Hepatocyte (in vitro differentiated cells): ENCODE results near the gene C6orf58. TPM values are rescaled to one million over a fixed set of nuclear protein-coding genes. Genes with fewer than 3 reads are reported as not detected.

Source experiments
- DNase-seq: peaks from one replicate; pipeline ENCODE4 v3.0.0-alpha.2; 2016; ENCODE audit warnings: low spot score
- H2AFZ ChIP-seq: fragments of 200-600 bp; sonication (generic); 2 replicates; pipeline ENCODE4 v1.6.0; 2016; ENCODE audit warnings: antibody characterized with exemption, mild to moderate bottlenecking
- H3K27ac ChIP-seq: fragments of 200-600 bp; sonication (generic); 2 replicates; pipeline ENCODE4 v1.5.1; 2016; ENCODE audit warnings: mild to moderate bottlenecking
- H3K27me3 ChIP-seq: fragments of 200-600 bp; sonication (generic); 2 replicates; pipeline ENCODE4 v1.6.1; 2016
- H3K36me3 ChIP-seq: fragments of 200-600 bp; sonication (generic); replicated peaks from 2 replicates; pipeline ENCODE4 v1.5.1; 2016; ENCODE audit warnings: low read depth; ENCODE audit not compliant: insufficient read depth
- H3K4me1 ChIP-seq: fragments of 200-600 bp; sonication (generic); 2 replicates; pipeline ENCODE4 v1.5.1; 2016; ENCODE audit warnings: mild to moderate bottlenecking, moderate library complexity; ENCODE audit not compliant: insufficient read depth
- H3K4me2 ChIP-seq: fragments of 200-600 bp; sonication (generic); 2 replicates; pipeline ENCODE4 v1.6.0; 2016
- H3K4me3 ChIP-seq: fragments of 200-600 bp; sonication (generic); 2 replicates; pipeline ENCODE4 v1.5.1; 2016; ENCODE audit warnings: mild to moderate bottlenecking
- H3K79me2 ChIP-seq: fragments of 200-600 bp; sonication (generic); 2 replicates; pipeline ENCODE4 v1.6.0; 2017; ENCODE audit warnings: mild to moderate bottlenecking
- H3K9me2 ChIP-seq: fragments of 200-600 bp; sonication (generic); replicated peaks from 2 replicates; pipeline ENCODE4 v1.6.0; 2017; ENCODE audit warnings: mild to moderate bottlenecking; ENCODE audit not compliant: insufficient read depth
- H3K9me3 ChIP-seq: fragments of 200-600 bp; sonication (generic); 2 replicates; pipeline ENCODE4 v1.5.1; 2016; ENCODE audit warnings: low read depth, mild to moderate bottlenecking
- H4K20me1 ChIP-seq: fragments of 200-600 bp; sonication (generic); 2 replicates; pipeline ENCODE4 v1.6.0; 2016; ENCODE audit warnings: mild to moderate bottlenecking; ENCODE audit not compliant: insufficient read depth, poor library complexity, severe bottlenecking
- EZH2 ChIP-seq: fragments of 200-600 bp; sonication (generic); IDR thresholded peaks from 2 replicates; pipeline ENCODE4 v1.6.1; 2016; ENCODE audit warnings: antibody characterized with exemption, mild to moderate bottlenecking, borderline replicate concordance
- EZH2phosphoT487 ChIP-seq: fragments of 200-600 bp; sonication (generic); IDR thresholded peaks from one replicate; pipeline ENCODE4 v1.6.1; 2018; ENCODE audit warnings: antibody characterized with exemption, mild to moderate bottlenecking, low read depth, moderate library complexity; ENCODE audit not compliant: unreplicated experiment, severe bottlenecking
- WGBS: methylation state at CpG from one replicate; pipeline ENCODE4 v1.1.6; 2016; ENCODE audit warnings: low lambda C conversion rate; ENCODE audit errors: missing lambda C conversion rate; 5-methylcytosine and 5-hydroxymethylcytosine counted together
- polyA plus RNA-seq: library from polyadenylated mRNA; unstranded; fragments of >200 nt; fragmentation: Nextera tagmentation; extraction: Ambion mirVana; gene quantifications from 2 replicates; pipeline ENCODE4 v1.2.1, GENCODE V29; 2016
- total RNA-seq: library from RNA; depleted of rRNA; stranded (reverse); fragments of >200 nt; gene quantifications from 2 replicates; pipeline ENCODE4 v1.2.3, GENCODE V29; 2014
- TF ChIP-seq, protein P1 (sequence below): fragments of 200-600 bp; sonication (generic); IDR thresholded peaks from 2 replicates; pipeline ENCODE4 v1.5.1; 2016; ENCODE audit warnings: antibody characterized with exemption, mild to moderate bottlenecking; ENCODE audit not compliant: poor library complexity

Gene C6orf58
- total RNA-seq (0.12 TPM in 1 of 2 replicates, not detected in the other), polyA plus RNA-seq (not detected in 2 replicates)

DNA sequence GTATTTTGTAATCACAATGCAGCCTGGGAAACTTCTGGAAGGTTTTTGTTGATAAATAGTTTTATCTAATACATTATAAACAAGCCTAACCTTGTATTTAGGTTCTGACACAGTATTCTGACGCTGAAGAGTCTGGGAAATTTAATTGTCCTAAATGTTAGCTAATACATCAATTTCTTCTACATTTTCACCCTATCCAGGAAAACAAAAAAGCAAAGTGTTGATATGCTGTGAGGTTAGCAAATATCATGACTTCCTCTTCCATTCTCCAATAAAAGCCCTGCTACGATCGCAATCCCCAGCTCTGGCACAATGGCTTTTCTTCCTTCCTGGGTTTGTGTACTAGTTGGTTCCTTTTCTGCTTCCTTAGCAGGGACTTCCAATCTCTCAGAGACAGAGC lies at the start of gene C6orf58:
TSS of gene C6orf58 (plus strand) at position 301 of the 400 bp plus-strand sequence. CDS start at position 313, 12 bp downstream.
- no peak within 1 kb of the TSS for H3K4me2 ChIP-seq
- H3K79me2 ChIP-seq: no peaks in the 10 kb centered on the region
- H3K4me3 ChIP-seq: no peak within 1 kb of the TSS
- no peaks in the 10 kb centered on the region for H3K9me3 ChIP-seq
- H2AFZ ChIP-seq: no peak within 1 kb of the TSS
- DNase-seq: no peak
- H3K27me3 ChIP-seq: no peaks in the 10 kb centered on the region
- H3K27ac ChIP-seq: no peak within 1 kb of the TSS
- no peaks in the 10 kb centered on the region for H3K4me1 ChIP-seq
- no peaks in the 10 kb centered on the region for H3K36me3 ChIP-seq
- WGBS: 50% methylated on average over 3 of the region's 3 CpGs
- H3K9me2 ChIP-seq: no peaks in the 10 kb centered on the region
- TF ChIP-seq, protein P1, sequence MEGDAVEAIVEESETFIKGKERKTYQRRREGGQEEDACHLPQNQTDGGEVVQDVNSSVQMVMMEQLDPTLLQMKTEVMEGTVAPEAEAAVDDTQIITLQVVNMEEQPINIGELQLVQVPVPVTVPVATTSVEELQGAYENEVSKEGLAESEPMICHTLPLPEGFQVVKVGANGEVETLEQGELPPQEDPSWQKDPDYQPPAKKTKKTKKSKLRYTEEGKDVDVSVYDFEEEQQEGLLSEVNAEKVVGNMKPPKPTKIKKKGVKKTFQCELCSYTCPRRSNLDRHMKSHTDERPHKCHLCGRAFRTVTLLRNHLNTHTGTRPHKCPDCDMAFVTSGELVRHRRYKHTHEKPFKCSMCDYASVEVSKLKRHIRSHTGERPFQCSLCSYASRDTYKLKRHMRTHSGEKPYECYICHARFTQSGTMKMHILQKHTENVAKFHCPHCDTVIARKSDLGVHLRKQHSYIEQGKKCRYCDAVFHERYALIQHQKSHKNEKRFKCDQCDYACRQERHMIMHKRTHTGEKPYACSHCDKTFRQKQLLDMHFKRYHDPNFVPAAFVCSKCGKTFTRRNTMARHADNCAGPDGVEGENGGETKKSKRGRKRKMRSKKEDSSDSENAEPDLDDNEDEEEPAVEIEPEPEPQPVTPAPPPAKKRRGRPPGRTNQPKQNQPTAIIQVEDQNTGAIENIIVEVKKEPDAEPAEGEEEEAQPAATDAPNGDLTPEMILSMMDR: no peak
- TF ChIP-seq EZH2 (no peak), EZH2phosphoT487 (no peak)
- no peaks in the 10 kb centered on the region for H4K20me1 ChIP-seq

DNA sequence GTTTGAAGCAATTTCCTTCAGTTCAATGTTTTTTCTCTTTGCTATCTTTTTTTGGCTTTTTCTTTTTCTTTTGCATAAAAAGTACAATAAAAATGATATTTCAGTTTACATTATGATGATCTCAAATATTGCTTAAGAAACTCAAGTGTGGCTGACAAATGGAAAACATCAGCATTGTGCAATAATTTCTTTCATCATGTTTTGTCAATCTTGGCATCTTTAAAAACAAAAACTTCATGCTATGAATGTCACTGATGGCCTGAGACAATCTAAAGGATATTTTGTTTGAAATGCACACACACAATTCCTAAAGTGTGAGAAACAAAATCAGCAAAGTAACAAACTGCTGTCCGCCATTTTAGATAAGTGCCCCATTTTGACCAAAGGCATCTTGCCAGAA lies 44.0 kb upstream of the C6orf58 start:
- Histone ChIP-seq H3K4me1 (no peaks in the 10 kb centered on the region), H3K9me2 (no peaks in the 10 kb centered on the region), H3K36me3 (no peaks in the 10 kb centered on the region), H3K27me3 (peaks cover 12% of the 10 kb centered on the region), H3K27ac (no peak overlapping the region), H3K4me3 (no peak overlapping the region), H3K4me2 (no peak overlapping the region), H2AFZ (no peak overlapping the region), H4K20me1 (no peaks in the 10 kb centered on the region), H3K79me2 (no peaks in the 10 kb centered on the region), H3K9me3 (no peaks in the 10 kb centered on the region)
- no peak for TF ChIP-seq EZH2
- TF ChIP-seq, protein P1: no peak
- TF ChIP-seq EZH2phosphoT487: no peak
- WGBS: 97% methylated on average over 1 of the region's 1 CpG
- DNase-seq: no peak

DNA sequence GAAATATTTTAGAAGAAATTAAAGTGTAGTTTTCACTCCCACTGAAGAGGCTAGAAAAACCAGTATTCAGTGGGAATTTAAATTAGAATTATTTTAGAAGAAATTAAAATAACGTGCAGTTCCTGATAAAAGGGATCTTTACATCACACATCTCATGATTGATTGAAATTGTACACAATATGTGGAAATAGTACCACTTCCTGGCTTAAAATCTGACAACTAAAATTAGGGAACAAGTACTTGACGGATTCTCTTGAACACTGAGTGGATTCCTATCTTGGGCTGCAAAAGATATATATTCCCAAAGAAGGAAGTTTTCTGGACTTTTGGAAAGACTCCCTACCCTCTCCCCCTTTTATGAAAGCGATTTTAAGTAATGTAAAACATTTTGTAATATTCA lies 43.2 kb upstream of the C6orf58 start:
- Histone ChIP-seq H3K27ac (no peak overlapping the region), H3K27me3 (peaks cover 12% of the 10 kb centered on the region), H3K9me3 (no peaks in the 10 kb centered on the region), H3K4me3 (no peak overlapping the region), H4K20me1 (no peaks in the 10 kb centered on the region), H2AFZ (no peak overlapping the region), H3K4me2 (no peak overlapping the region), H3K4me1 (no peaks in the 10 kb centered on the region), H3K79me2 (no peaks in the 10 kb centered on the region), H3K9me2 (no peaks in the 10 kb centered on the region), H3K36me3 (no peaks in the 10 kb centered on the region)
- whole genome bisulfite sequencing: 82% methylated on average over 3 of the region's 3 CpGs
- no peak for DNase-seq
- TF ChIP-seq EZH2: no peak
- no peak for TF ChIP-seq EZH2phosphoT487
- TF ChIP-seq, protein P1: no peak

DNA sequence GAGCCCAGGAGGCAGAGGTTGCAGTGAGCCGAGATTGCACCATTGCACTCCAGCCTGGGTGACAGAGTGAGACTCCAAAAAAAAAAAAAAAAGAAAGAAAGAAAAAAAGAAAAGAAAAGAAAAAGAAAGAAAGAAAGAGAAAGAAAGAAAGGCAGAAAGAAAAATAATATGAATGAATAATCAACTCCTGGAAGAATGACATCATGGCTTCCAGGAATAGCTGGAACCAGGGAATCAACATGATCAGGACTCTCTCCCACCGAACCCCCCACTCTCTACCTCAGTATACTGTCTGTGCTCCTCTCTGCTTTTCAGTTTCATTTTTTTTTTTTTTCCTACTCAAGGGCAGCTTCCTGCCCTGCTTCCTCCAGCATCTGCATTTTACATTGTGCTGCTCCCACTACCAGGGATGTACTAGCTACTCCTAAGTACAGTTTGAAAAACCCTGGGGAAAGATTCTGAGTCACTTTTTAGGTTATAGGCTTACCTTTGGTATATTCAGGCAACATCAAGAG lies 38.2 kb upstream of the C6orf58 start:
- H3K9me3 ChIP-seq: no peaks in the 10 kb centered on the region
- TF ChIP-seq, protein P1: no peak
- TF ChIP-seq EZH2phosphoT487: no peak
- no peak for DNase-seq
- H4K20me1 ChIP-seq: no peaks in the 10 kb centered on the region
- no peaks in the 10 kb centered on the region for H3K36me3 ChIP-seq
- WGBS: 72% methylated on average over 2 of the region's 2 CpGs
- H3K79me2 ChIP-seq: no peaks in the 10 kb centered on the region
- no peak overlapping the region for H2AFZ ChIP-seq
- H3K4me1 ChIP-seq: no peaks in the 10 kb centered on the region
- H3K9me2 ChIP-seq: no peaks in the 10 kb centered on the region
- H3K4me2 ChIP-seq: no peak overlapping the region
- H3K27me3 ChIP-seq: peaks cover 12% of the 10 kb centered on the region
- no peak overlapping the region for H3K4me3 ChIP-seq
- no peak overlapping the region for H3K27ac ChIP-seq
